Measurements from ENCODE around the gene DAZL. TPM values are rescaled to one million over a fixed set of nuclear protein-coding genes. Genes with fewer than 3 reads are reported as not detected.

The DAZL gene
- total RNA-seq, 1 experiment from 2014 or later = 3.9 TPM

DNA sequence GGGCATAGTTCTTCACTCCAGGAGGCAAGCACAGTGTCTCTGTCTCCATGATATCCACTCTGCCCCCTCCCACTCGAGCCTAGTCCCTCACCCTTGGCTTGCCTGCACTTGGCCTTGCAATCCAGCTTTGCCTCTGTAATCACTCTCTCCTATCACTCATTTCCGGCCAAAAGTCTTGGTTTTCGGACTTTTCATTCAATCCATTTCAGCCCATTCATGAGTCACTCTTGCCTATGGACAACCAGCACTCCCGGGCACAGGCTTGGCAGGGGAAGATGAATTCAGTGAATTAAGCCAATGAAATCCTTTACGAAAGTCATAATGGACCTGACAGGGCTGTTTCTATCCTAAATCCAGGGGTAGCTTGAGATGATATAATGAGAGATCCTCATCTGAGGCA lies 21.7 kb downstream of the DAZL start (continued):
- TF ChIP-seq, protein P1, sequence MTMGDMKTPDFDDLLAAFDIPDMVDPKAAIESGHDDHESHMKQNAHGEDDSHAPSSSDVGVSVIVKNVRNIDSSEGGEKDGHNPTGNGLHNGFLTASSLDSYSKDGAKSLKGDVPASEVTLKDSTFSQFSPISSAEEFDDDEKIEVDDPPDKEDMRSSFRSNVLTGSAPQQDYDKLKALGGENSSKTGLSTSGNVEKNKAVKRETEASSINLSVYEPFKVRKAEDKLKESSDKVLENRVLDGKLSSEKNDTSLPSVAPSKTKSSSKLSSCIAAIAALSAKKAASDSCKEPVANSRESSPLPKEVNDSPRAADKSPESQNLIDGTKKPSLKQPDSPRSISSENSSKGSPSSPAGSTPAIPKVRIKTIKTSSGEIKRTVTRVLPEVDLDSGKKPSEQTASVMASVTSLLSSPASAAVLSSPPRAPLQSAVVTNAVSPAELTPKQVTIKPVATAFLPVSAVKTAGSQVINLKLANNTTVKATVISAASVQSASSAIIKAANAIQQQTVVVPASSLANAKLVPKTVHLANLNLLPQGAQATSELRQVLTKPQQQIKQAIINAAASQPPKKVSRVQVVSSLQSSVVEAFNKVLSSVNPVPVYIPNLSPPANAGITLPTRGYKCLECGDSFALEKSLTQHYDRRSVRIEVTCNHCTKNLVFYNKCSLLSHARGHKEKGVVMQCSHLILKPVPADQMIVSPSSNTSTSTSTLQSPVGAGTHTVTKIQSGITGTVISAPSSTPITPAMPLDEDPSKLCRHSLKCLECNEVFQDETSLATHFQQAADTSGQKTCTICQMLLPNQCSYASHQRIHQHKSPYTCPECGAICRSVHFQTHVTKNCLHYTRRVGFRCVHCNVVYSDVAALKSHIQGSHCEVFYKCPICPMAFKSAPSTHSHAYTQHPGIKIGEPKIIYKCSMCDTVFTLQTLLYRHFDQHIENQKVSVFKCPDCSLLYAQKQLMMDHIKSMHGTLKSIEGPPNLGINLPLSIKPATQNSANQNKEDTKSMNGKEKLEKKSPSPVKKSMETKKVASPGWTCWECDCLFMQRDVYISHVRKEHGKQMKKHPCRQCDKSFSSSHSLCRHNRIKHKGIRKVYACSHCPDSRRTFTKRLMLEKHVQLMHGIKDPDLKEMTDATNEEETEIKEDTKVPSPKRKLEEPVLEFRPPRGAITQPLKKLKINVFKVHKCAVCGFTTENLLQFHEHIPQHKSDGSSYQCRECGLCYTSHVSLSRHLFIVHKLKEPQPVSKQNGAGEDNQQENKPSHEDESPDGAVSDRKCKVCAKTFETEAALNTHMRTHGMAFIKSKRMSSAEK (CRISPR knock-in tag; IDR thresholded peaks at IDR 0.05; ENCODE audit: borderline replicate concordance) = no peak

DNA sequence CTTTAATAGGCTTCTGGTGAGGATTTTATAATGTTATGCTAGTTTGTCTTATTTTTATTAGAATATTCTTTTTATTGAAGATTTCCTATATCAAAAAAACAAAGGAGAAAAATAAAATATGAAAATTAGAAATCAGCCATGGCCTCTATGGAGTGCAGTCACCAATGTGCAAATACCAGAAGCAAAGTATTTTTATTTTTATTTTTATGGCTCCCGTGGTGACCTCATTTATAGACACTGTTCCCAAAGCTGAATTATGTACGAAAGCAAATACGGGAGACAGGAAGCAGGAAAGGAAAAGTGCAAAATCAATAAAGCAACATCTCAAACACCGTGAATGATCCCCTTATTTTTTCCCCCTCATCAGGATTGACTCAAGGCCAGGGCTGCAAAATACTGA lies 35.1 kb downstream of the DAZL start:
- Mint-ChIP-seq H3K4me1 (no peaks in the 10 kb centered on the region), H3K27me3 (ENCODE audit: low read depth) (no peaks in the 10 kb centered on the region; the same call in 1 of the 2 replicates), H3K27ac (no peak overlapping the region), H3K9me3 (peaks cover 15% of the 10 kb centered on the region), H3K36me3 (no peaks in the 10 kb centered on the region), H3K4me3 (no peak overlapping the region)
- no peak for TF ChIP-seq SOX15 (CRISPR knock-in tag; IDR thresholded peaks at IDR 0.05)
- TF ChIP-seq FOXK1 (CRISPR knock-in tag; IDR thresholded peaks at IDR 0.05) = no peak
- no peak for TF ChIP-seq HMGA2 (CRISPR knock-in tag; IDR thresholded peaks at IDR 0.05)
- TF ChIP-seq NFYB (CRISPR knock-in tag; conservative IDR thresholded peaks at IDR 0.05; ENCODE audit: low read depth) = no peak
- TF ChIP-seq, protein P2, sequence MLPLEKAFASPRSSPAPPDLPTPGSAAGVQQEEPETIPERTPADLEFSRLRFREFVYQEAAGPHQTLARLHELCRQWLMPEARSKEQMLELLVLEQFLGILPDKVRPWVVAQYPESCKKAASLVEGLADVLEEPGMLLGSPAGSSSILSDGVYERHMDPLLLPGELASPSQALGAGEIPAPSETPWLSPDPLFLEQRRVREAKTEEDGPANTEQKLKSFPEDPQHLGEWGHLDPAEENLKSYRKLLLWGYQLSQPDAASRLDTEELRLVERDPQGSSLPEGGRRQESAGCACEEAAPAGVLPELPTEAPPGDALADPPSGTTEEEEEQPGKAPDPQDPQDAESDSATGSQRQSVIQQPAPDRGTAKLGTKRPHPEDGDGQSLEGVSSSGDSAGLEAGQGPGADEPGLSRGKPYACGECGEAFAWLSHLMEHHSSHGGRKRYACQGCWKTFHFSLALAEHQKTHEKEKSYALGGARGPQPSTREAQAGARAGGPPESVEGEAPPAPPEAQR (CRISPR knock-in tag; IDR thresholded peaks at IDR 0.05) = no peak
- TF ChIP-seq, protein P3, sequence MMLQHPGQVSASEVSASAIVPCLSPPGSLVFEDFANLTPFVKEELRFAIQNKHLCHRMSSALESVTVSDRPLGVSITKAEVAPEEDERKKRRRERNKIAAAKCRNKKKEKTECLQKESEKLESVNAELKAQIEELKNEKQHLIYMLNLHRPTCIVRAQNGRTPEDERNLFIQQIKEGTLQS (CRISPR knock-in tag; conservative IDR thresholded peaks at IDR 0.05) = no peak
- TF ChIP-seq, protein P4, sequence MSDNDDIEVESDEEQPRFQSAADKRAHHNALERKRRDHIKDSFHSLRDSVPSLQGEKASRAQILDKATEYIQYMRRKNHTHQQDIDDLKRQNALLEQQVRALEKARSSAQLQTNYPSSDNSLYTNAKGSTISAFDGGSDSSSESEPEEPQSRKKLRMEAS (CRISPR knock-in tag; IDR thresholded peaks at IDR 0.05) = no peak
- TF ChIP-seq, protein P5, sequence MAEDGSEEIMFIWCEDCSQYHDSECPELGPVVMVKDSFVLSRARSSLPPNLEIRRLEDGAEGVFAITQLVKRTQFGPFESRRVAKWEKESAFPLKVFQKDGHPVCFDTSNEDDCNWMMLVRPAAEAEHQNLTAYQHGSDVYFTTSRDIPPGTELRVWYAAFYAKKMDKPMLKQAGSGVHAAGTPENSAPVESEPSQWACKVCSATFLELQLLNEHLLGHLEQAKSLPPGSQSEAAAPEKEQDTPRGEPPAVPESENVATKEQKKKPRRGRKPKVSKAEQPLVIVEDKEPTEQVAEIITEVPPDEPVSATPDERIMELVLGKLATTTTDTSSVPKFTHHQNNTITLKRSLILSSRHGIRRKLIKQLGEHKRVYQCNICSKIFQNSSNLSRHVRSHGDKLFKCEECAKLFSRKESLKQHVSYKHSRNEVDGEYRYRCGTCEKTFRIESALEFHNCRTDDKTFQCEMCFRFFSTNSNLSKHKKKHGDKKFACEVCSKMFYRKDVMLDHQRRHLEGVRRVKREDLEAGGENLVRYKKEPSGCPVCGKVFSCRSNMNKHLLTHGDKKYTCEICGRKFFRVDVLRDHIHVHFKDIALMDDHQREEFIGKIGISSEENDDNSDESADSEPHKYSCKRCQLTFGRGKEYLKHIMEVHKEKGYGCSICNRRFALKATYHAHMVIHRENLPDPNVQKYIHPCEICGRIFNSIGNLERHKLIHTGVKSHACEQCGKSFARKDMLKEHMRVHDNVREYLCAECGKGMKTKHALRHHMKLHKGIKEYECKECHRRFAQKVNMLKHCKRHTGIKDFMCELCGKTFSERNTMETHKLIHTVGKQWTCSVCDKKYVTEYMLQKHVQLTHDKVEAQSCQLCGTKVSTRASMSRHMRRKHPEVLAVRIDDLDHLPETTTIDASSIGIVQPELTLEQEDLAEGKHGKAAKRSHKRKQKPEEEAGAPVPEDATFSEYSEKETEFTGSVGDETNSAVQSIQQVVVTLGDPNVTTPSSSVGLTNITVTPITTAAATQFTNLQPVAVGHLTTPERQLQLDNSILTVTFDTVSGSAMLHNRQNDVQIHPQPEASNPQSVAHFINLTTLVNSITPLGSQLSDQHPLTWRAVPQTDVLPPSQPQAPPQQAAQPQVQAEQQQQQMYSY (CRISPR knock-in tag; IDR thresholded peaks at IDR 0.05) = no peak
- no peak for TF ChIP-seq MXD4 (CRISPR knock-in tag; IDR thresholded peaks at IDR 0.05; ENCODE audit: borderline replicate concordance)
- TF ChIP-seq, protein P6, sequence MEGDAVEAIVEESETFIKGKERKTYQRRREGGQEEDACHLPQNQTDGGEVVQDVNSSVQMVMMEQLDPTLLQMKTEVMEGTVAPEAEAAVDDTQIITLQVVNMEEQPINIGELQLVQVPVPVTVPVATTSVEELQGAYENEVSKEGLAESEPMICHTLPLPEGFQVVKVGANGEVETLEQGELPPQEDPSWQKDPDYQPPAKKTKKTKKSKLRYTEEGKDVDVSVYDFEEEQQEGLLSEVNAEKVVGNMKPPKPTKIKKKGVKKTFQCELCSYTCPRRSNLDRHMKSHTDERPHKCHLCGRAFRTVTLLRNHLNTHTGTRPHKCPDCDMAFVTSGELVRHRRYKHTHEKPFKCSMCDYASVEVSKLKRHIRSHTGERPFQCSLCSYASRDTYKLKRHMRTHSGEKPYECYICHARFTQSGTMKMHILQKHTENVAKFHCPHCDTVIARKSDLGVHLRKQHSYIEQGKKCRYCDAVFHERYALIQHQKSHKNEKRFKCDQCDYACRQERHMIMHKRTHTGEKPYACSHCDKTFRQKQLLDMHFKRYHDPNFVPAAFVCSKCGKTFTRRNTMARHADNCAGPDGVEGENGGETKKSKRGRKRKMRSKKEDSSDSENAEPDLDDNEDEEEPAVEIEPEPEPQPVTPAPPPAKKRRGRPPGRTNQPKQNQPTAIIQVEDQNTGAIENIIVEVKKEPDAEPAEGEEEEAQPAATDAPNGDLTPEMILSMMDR (IDR thresholded peaks at IDR 0.05) = no peak
- POLR2A ChIA-PET = no interaction called here
- no peak for DNase-seq (ENCODE audit: low spot score)
- no peak for ATAC-seq
- CTCF ChIA-PET = no interaction called here

DNA sequence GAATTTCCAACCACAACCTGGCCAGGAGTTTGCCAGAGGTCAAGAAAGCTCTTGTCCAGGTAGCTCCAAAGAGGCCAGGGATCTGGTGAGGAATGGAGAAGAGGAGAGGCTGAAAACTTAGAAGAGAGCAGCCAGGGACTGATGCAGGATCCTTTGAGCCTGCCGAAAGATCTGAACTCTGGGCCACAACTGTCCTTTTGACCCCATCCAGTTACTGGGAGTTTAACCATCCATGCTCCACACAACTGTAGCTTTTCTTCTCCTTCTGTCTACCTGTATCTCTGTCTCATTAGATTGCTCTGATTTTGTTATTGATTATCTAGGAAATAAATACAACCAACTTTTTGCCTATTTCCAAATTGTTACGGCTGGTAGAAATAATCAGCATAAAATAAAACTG lies 36.7 kb downstream of the DAZL start:
- H3K36me3 Mint-ChIP-seq = 0 out of 2 replicates have a peak, but pooled peaks cover 4% of the 10 kb centered on the region
- POLR2A ChIA-PET = no interaction called here
- TF ChIP-seq, protein P7, sequence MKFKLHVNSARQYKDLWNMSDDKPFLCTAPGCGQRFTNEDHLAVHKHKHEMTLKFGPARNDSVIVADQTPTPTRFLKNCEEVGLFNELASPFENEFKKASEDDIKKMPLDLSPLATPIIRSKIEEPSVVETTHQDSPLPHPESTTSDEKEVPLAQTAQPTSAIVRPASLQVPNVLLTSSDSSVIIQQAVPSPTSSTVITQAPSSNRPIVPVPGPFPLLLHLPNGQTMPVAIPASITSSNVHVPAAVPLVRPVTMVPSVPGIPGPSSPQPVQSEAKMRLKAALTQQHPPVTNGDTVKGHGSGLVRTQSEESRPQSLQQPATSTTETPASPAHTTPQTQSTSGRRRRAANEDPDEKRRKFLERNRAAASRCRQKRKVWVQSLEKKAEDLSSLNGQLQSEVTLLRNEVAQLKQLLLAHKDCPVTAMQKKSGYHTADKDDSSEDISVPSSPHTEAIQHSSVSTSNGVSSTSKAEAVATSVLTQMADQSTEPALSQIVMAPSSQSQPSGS (CRISPR knock-in tag; IDR thresholded peaks at IDR 0.05; ENCODE audit: borderline replicate concordance, low read depth) = no peak
- TF ChIP-seq, protein P8, sequence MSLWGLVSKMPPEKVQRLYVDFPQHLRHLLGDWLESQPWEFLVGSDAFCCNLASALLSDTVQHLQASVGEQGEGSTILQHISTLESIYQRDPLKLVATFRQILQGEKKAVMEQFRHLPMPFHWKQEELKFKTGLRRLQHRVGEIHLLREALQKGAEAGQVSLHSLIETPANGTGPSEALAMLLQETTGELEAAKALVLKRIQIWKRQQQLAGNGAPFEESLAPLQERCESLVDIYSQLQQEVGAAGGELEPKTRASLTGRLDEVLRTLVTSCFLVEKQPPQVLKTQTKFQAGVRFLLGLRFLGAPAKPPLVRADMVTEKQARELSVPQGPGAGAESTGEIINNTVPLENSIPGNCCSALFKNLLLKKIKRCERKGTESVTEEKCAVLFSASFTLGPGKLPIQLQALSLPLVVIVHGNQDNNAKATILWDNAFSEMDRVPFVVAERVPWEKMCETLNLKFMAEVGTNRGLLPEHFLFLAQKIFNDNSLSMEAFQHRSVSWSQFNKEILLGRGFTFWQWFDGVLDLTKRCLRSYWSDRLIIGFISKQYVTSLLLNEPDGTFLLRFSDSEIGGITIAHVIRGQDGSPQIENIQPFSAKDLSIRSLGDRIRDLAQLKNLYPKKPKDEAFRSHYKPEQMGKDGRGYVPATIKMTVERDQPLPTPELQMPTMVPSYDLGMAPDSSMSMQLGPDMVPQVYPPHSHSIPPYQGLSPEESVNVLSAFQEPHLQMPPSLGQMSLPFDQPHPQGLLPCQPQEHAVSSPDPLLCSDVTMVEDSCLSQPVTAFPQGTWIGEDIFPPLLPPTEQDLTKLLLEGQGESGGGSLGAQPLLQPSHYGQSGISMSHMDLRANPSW (CRISPR knock-in tag; conservative IDR thresholded peaks at IDR 0.05; ENCODE audit: low read depth) = no peak
- TF ChIP-seq IRF2 (CRISPR knock-in tag; IDR thresholded peaks at IDR 0.05; ENCODE audit: borderline replicate concordance, low read depth) (no peak), ZNF263 (CRISPR knock-in tag; IDR thresholded peaks at IDR 0.05; ENCODE audit: low read depth) (no peak), NR3C1 (CRISPR knock-in tag; conservative IDR thresholded peaks at IDR 0.05; ENCODE audit: low read depth) (no peak), SMAD3 (CRISPR knock-in tag; IDR thresholded peaks at IDR 0.05; ENCODE audit: borderline replicate concordance) (no peak)

More for the DNA sequence above, 36.7 kb downstream of the DAZL start:
- ATAC-seq = no peak
- no peak for DNase-seq (ENCODE audit: low spot score)
- Mint-ChIP-seq H3K4me3 (no peak overlapping the region), H3K27ac (no peak overlapping the region), H3K27me3 (ENCODE audit: low read depth) (no peaks in the 10 kb centered on the region; the same call in 1 of the 2 replicates), H3K9me3 (peaks cover 18% of the 10 kb centered on the region), H3K4me1 (no peaks in the 10 kb centered on the region)
- CTCF ChIA-PET = no interaction called here
